Activated T-cell treated with anti-CD3 and anti-CD28 coated beads for 24 hours (primary cell): Measurements from ENCODE around the gene ATP8A2.
"Not testable (repeated sequence)": the region's sequence is repeated elsewhere in the genome, so short reads cannot be mapped to it uniquely, and the experiment has no call there.

Experiments used
- DNase-seq: peaks from one replicate; pipeline ENCODE4 v3.0.0-alpha.2; 2020; ENCODE audit warnings: low read depth

Gene ATP8A2

DNA sequence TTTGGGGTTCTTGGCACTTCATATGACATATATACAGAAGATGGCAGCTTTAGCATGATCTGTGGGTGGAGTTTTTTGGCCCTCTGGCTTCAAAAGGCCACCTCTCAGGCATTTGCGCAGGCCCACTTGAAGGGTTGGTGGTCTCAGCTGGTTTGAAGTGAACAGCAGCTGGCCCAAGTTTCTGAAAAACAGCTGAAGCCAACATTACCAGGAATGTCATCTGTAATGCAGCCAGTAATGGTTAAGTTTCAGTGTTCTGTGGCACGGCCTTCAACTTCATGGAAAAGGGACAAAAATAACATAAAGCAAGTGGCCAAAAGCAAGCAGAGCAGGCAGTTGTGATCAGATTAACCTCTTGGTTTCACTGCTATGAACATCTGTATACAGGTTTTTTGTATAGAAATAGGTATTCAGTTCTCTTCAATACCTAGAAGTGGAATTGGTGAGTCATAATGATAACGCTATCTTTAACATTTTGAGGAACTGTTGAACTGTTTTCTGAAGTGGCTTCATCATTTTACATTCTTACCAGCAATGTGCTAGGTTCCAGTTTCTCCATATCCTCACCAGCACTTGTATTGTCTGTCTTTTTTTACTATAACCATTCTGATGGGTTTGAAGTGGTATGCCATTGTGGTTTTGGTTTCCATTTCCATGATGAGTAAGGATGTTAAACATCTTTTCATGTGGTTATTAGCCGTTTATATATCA lies 434.6 kb downstream of the ATP8A2 start:
- DNase-seq, result no peak

DNA sequence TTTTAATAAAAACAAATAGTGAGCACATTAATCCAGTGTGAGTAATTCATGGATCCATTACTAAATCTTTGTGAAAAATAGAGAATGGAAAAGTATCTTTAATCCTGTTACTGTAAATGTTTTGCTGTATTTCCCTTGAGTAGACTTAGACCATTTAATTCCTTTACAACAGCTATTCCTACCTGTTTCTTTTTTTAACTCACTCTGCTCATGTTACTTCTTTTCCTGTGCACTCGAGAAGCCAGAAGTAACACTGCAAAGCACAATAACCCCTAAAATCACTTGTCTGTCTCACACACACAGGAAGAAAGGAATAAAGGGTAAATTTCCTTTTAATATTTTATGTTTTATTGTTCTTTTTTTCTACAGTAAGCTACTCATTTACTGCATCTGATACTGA lies 435.8 kb downstream of the ATP8A2 start:
- no peak for DNase-seq

DNA sequence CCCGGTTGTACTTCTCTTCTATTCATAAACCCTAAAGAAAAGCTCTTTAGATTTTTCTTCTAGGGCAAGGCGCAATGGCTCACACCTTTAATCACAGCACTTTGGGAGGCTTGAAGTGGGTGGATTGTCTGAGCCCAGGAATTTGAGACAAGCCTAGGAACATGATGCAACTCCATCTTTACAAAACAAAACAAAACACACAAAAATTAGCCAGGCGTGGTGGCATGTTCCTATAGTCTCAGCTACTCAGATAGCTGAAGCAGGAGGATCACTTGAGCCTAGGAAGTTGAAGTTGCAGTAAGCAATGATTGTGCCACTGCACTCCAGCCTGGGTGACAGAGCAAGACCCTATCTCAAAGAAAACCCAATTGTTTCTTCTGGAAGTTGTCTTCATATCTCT lies 439.7 kb downstream of the ATP8A2 start:
- DNase-seq, result no peak

DNA sequence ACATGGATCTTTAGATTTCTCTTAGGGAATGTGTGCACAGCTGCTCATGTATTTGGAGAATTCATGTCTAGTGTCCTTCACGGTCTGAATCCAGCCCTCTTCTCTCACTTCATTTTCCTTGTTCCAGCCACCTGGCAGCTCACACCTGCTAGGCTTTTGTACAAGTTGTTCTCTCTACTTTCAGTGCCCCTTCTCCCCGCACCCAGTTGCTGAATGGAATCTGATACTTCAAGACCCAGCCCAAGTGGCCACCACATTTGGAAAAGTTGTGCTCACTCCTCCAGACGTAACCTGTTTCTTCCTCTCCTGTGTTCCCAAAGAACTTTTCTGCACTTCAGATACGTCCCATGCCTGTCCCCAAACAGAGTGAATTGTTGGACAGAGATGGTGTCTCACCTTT lies 444.5 kb downstream of the ATP8A2 start:
- DNase-seq, result no peak

DNA sequence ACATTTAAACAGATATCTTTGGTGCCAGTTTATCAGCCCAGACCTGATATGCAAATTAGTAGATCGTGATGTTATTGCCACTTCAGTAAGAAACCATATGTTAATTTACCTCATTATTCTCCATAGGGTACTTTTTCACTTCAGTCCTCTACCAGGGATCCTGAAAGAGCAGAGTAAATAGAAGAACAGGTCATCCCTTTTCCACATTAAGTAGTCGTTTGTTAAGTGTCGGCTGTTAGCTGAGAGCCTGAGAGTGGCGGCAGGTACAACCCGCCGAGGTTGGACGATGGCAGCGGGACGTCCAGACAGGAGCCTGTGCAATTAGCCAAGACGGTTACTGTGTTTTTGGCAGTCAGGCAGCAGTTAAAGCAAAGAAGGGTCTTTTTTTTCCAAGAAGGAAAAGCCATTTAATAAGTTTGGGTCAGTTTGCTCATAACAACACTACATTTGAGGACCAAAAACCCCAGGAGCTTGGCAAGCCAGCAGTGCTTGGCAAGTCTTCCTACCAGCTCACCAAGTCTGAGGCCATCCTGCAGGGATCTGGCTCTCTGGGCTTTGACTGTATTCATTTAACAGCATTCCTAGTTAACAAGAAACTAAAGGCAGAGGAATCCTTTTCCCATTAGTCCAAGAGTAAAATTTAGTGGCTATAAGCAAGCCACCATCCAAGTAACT lies 448.2 kb downstream of the ATP8A2 start:
- DNase-seq, result no peak

DNA sequence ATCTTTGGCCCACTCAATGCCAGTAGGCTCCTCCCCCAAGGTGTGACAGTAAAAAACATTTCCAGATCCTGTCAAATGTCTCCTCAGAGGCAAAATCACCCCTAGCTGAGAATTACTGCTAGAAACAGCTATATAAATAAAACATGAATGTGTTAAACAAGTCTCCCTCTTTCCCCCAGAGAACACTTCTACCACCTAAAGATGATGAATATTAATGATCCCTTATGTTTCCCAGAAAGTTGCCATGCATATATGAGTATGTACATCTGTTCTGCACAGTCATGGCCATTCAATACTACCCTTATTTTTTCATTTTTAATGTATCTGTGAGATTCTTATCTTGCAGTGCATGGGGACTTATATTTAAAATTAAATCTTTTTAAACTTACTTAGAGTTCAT lies 450.0 kb downstream of the ATP8A2 start:
- no peak for DNase-seq

DNA sequence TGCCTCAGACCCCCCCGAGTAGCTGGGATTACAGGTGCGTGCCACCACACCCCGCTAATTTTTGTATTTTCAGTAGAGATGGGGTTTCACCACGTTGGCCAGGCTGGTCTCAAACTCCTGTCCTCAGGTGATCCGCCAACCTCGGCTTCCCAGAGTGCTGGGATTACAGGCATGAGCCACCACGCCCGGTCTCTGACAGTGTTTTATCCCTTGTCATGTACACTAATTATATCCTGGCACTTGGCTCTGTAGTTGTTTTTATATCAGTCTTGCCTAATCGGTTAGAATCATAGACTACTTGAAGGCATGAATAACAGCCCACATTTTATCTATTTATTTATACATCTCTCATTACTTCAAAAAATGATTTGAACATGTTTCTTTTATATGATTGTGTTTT lies 455.4 kb downstream of the ATP8A2 start:
- DNase-seq, result not testable (repeated sequence)

DNA sequence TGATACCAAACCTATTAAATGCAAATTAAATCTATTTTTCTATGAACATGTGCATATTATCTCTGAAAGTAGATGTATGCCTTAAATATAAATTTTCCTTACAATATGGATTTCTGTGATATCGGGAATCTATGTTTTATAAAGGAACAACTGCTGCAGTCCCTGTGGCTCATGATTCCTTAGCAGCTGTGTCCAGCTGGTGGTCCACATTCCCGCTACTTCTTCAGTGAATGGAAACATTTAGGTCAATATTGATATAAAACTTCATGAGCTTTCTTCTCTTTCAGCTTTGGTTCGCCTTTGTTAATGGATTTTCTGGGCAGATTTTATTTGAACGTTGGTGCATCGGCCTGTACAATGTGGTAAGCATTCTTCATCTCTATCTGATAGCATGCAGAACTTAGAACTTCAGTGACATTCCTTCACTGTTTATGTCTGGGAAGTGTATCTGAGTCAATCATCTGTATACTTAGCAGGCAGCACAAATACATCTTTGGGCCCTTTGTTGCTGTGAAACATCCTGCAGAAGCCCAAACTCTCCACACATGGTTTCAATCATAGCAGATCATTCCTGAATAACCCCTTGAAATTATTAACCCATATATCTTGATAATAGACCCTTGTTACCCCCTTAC lies 456.2 kb downstream of the ATP8A2 start:
- no peak for DNase-seq

DNA sequence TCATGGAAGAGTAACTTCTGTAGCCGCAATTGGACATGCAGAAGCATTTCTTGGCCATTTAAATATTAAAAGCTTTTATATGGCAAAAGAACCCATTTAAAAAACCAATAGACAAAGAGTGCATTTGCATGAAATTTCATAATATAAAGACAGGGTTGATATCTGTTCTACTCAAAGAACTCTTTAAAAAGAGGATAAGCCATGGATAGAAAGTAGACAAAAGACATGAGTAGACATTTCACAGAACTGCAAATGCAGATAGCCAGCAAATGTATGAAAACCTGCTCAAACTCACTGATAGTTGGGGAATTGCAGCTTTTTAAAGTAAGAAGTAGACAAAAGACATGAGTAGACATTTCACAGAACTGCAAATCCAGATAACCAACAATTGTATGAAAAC lies 462.0 kb downstream of the ATP8A2 start:
- no peak for DNase-seq

DNA sequence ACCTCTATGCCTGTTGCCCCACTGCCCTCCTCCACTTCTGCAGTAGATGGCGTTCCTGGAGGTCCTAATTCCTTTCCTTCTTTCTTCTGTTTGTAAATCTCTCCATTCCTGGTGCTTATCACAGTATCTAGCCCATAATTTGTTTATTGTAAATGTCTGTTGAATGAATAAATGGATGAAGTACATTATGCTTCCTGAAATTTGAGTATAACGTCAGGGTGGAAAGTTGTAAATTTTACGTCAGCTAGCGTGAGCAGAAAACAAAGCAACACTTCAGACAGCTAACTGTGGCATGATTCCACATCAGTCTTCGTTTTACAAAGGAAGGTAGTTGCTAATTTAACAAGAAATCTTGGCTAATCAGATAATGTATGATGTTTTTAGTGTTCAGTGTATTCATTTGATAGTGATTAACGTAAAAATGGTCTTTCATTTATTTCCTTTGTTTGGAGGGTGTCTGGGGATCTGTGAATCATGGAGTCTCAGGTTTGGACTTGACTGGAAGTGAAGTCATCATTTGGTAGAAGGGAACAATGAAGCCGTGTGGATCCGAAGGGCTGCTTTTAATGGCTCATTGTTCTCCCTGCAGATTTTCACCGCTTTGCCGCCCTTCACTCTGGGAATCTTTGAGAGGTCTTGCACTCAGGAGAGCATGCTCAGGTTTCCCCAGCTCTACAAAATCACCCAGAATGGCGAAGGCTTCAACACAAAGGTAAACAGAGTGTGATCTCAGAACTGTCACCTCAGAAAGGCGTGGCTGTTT lies 465.0 kb downstream of the ATP8A2 start:
- DNase-seq, result no peak

DNA sequence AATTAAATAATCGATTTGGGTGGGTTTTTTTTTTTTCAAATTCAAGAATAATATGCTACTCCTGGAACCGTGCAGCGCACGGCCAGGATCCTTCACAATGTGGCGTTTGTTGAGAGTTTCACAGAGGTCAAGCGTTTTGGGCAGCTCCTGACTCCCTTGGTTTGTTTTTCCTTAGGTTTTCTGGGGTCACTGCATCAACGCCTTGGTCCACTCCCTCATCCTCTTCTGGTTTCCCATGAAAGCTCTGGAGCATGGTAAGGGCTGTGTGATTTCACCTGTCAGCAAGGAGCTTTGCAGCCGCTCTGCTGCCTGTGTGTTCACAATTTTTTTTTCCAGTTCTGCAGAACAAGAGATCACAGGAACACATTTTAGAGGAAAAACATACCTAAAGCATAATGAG lies 467.6 kb downstream of the ATP8A2 start:
- no peak for DNase-seq

DNA sequence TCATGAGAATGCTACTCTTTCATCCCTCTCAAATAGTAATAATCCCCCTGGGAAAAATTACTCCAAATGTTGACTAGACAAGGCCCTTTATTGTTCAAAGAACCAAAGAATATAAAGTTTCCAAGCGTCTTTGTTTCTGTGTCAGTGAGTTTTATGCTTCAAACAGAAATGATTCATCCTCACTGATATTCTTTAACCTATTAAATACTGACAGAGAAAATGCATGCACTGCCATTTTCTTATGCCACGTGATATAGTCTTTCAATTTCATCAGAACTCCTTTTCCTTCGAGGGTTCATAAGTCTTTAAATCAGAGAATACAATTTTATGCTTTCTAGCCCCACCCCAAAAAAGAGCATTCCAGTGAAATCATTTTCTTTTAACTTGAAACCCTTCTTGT lies 468.5 kb downstream of the ATP8A2 start:
- no peak for DNase-seq

DNA sequence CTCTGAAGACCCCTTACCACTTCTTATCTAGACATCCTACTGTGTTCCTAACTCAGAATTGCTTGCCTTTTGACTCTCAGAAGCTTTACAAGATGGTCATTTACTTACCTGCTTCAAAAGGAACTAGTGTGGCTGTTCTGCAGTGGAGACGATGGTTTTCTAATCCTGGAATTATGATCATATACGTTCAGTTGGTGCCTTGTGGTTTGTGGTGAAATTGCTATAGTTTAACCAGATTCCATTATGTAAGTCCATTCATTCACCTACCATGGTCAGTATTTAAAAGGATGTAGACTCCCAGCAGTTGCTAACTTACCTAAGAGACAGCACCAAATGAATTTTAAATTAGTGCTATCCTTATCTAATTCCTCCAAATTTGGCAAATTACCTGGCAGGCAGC lies 469.2 kb downstream of the ATP8A2 start:
- no peak for DNase-seq

DNA sequence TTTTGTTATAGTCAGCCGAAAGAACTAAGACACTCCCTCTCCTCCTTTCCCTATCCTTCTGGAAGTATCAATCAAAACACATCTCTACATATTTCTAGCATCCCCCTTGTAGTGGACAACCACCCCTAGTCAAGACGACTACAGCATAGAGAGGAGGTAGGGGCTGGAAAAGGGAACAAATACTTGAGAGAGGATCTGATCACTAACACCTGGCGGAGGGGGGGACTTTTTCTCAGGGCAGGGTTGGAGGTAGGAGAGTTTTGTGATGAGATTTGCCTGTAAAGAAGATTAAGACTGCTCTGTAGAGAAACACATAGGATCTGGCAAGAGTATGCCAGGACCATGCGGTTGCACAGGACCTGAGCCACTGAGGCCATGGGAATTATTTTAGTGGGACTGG lies 471.9 kb downstream of the ATP8A2 start:
- DNase-seq, result no peak

DNA sequence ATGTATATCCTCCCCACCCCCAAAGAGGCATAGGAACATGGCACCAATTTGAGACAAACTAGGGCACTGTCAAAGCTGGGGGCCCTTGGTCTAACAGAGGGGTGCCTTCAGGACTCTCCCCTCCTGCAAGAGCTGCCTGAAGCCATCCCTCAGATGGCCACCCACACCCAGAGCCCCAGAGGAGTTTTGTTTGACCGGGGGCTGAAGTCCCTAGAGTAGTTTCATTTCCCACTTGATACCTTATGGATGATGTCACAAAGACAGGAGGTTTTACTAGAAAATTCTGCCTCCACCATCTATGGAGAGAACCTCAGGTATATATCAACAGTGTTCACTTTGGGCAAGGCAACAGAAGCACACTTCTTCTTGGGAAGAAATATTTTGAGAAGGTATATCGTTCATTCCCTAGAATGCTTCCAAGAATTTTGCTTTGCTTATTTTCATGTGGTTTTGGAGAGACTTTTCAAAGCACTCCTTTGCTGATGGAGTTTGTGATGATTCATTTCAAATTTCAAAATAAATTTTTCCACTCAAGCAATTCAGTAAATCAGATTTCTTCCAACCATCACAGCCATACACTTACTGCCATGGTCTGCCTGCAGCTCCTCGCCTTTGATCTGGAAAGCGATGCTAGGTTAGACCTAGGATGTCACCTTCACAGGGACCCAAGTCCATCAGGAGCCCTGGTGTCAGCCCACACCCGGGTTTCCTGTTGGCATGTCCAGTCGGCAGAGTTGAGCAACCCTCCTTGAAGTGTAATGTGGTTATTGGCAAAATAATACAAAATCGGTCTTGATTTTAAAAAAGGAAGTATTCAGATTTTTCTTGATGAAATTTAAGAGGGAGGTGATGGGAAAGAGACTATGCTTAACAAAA lies 473.0 kb downstream of the ATP8A2 start:
- DNase-seq, result no peak

DNA sequence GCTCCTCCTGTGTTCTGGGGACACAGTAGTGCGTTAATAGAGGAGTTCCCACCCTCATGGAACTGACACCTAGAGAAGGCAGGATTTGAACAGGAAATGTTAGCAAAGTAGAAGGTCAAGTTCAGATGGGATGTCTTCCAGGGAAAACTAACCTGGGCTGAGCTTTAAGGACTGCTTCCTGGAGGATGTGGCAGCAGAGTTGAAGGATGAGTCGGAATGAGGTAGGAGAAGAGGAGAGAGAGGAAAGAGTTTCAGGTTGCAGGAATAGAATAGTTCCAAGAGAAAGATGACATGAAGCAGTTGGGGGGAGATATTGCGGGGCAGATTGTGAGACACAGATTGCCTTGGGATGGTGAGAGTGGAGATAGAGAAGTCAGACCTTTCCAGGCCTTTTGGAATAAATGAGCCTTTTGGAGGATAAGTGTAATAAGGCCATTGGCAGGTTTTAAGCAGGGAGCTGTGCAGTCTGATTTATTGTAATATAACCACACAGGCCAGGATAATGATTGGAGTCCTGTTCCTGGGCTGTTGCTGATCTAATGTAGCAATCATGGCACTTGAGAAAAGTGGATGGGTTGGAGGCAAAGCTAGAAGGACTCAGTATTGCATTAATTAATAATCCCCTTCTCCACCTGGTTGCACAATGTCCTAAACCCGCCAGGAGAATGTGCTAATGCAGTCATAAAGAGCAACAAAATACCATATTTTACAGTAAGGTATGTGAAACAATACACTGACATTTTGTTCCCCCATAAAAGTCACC lies 474.6 kb downstream of the ATP8A2 start:
- DNase-seq, result no peak

DNA sequence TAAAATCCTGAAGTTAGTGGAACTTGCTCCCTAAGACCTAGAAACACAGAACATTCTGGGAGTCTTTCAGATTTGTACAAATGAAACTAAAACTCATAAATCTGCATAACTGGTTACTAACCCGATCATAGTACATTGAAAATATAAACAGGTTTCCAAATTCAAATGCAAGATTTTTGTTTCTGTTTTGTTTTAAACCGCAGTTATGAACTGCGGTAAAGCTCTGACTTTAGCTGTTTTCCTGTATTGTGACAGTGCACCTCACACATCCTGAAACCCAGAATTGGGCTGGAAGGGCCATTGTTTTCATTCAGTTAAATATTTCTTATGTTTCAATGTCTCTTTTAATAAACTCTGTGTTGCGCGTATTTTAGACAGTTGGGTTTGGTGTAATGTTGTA lies 475.4 kb downstream of the ATP8A2 start:
- DNase-seq, result no peak

DNA sequence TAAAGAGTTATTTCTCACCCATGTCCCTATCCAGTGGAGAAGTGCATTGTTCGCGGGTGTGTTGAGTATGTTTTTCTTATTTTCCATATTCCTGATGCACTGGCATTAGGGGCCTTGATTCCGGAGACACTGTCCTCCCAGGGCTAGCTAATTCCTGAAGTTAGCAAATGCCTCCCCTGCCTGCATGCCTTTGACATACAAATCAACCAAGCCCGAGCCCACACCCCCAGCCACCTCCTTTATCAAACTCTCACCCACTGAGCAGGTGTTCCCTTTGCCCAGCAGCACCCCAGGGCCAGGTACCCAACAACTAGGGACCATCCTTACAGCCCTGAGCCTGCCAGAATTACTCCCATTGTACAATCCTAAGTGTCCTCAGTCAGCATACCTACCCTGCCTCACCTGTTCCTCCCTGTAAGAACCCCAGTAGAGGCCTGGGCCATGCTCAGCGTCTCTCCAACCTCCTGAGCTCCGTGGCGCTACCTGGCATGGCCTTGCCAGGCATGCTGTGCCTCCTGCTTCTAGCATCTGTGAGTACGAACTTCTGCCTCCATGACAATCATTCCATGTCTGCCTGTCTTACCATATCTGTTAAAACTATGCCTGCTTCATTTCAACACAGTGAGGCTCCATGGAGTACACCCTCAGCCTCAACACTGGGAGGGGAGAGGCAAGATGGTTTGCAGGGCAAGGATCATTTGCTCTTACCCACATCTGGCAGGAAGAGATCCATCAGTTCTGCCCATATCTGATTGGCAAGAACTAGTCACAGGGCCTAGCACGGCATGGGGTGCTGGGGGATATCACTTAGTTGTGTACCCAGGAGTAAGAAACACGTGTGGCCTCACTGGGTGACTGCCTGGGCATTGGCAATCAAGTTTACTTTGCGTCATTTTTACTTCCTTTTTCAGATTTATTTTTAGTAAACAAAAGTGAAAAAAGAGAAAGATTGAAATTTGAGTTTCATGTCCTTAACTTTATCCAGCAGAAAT lies 476.2 kb downstream of the ATP8A2 start:
- DNase-seq, result no peak

DNA sequence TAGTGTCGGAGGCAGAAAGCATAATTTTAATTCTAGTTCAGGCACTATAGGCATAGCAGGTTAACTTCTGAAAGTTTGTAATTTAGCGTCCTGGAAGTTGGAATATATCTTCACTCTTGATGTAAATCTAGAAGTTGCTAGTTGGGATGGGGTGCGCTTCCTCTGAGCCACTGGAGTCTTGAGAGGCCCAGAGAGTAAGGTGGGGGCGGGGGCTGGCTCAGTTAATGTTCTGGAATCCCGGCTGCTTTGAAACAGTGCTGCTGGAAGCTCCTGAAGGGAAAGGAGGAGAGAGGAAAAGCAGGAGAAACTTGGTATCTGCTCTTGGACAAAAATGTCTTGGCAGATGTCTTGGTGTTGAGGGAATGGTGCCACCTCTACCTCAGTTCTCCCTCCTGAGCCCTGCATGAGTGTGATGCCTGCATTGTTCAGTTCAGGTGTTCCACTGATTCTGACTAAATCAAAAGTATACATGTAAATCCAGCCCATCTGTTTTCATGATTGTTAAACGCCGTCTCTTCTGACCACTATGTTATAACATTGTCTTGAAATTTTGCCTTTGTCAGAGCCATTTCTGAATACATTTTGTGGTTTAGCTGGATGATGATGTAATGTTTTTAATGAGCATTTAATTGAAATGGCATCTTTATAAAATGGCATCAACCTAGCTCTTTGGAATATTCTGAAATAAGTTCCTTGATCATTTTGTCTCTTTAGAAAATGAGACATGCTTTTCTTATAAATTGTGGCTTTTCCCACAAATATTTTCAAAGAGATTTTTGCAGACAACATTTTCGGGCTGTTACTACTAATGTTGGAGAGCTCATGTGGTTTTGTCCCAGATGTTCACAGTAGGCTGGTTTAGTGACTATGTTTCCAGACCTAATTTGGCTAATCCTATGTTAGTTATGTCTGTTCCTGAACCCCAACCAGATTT lies 477.3 kb downstream of the ATP8A2 start:
- no peak for DNase-seq
